Fibroblast of pulmonary artery (primary cell): ENCODE results near the gene IPO11.

Source experiments
- DNase-seq: peaks from one replicate; pipeline ENCODE4 v3.0.0-alpha.2; 2010; ENCODE audit warnings: low read depth
- H3K4me3 ChIP-seq: replicated peaks from 2 replicates; pipeline ENCODE4 v1.5.1; 2011; ENCODE audit warnings: low read depth, mild to moderate bottlenecking, control low read depth, low read length, moderate library complexity
- CTCF ChIP-seq: IDR thresholded peaks from 2 replicates; pipeline ENCODE4 v1.5.1; 2011; ENCODE audit warnings: mild to moderate bottlenecking, control low read depth, low read length, inconsistent platforms; ENCODE audit errors: missing control alignments

Gene IPO11

GRCh38 chr5:62376064-62376463 is 36.5 kb upstream of the IPO11 start:
- no peak for TF ChIP-seq CTCF
- H3K4me3 ChIP-seq: no peak overlapping the region
- no peak for DNase-seq

- H3K4me3 ChIP-seq: no peak overlapping the region
- TF ChIP-seq CTCF: no peak
- DNase-seq: peak; percentile 41
Measured at GRCh38 chr5:62385131-62385530, 27.4 kb upstream of the IPO11 start.

GRCh38 chr5:62385816-62386400 is 26.7 kb upstream of the IPO11 start:
- no peak for TF ChIP-seq CTCF
- DNase-seq: no peak
- no peak overlapping the region for H3K4me3 ChIP-seq

GRCh38 chr5:62386824-62387223 is 25.7 kb upstream of the IPO11 start:
- no peak overlapping the region for H3K4me3 ChIP-seq
- peak; percentile 44 for DNase-seq
- no peak for TF ChIP-seq CTCF

- DNase-seq: peak; percentile 13
- no peak overlapping the region for H3K4me3 ChIP-seq
- TF ChIP-seq CTCF: no peak
Measured at GRCh38 chr5:62395210-62395950, 17.2 kb upstream of the IPO11 start.

- no peak for TF ChIP-seq CTCF
- H3K4me3 ChIP-seq: peak within 1 kb of the TSS; percentile 94
- DNase-seq: peak; percentile 98
Measured at GRCh38 chr5:62403411-62404250, 8.9 kb upstream of the IPO11 start, which contains the start of gene DIMT1. DIMT1 (minus strand) TSS chr5:62403905; CDS start chr5:62403772, 133 bp downstream.
